Stimulated activated CD8-positive, alpha-beta memory T cell treated with anti-CD3 and anti-CD28 coated beads, Interleukin-12 subunit alpha, Interleukin-12 subunit beta, amount 100 ng/mL, for 24 hours (primary cell): Measurements from ENCODE around the gene SLC12A7.
"Not testable (repeated sequence)": the region's sequence is repeated elsewhere in the genome, so short reads cannot be mapped to it uniquely, and the experiment has no call there.

Source experiments
- DNase-seq: peaks from one replicate; pipeline ENCODE4 v3.0.0-alpha.2; 2020; ENCODE audit errors: extremely low read depth

SLC12A7 gene

DNA sequence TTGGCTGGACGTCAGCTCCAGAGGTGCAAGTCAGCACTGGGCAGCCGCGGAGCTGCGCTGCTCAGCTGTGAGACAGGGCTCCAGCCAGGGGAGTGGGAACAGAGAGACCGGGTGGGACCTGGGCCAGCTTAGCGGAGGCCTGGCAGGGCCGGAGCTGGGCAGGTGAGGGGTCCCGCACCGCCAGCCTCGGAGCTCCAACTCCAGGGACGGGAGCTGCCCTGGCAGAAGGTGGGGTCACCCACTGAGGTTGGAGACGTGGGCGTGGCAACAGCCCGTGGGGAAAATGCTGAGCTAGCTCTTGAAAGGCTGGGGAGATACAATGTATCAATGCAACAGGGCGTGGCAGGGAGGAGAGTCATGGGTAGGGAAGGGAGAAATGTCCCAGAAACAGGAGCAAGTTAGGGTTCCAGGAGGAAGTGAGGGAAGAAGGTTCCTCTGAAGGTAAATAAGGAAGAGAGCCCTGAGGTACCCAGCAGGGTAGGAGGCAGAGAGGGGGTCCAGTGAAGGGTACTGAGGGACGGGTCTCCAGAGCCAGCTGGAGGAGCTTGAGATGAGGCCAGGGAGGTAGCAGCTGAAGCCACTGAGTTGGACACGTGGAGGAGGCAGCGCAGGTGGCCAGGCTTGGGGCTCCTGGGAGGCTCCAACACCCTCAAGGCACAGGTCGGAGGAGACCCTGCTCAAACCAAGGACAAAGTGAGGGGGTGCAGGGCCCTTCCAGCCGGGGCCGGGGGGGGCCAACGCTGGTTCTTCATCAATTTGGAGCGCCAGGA, 104.0 kb downstream of the SLC12A7 start:
- DNase-seq = no peak

DNA sequence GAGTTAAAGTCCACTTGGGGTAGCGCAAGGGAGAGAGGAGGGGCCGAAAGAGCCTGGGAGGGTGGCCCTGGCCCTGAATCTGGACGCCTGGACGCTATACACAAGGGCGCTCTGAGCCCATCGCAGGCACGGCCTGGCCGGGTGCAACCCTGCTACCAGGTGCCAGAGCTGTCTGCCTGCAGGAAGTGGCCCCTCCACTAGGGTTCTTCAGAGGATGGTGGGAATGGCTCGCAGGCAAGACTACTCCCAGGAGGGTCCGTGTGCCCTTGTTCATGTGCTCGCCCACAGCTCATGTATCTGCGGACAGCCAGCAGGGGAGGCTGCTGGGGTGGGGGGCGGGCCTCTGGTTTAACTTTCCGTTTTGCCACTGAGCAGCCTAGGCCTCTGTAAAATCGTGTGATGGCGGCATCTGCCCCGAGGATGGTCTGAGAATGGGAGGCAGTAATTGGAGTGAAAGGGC, 104.6 kb downstream of the SLC12A7 start:
- no peak for DNase-seq

DNA sequence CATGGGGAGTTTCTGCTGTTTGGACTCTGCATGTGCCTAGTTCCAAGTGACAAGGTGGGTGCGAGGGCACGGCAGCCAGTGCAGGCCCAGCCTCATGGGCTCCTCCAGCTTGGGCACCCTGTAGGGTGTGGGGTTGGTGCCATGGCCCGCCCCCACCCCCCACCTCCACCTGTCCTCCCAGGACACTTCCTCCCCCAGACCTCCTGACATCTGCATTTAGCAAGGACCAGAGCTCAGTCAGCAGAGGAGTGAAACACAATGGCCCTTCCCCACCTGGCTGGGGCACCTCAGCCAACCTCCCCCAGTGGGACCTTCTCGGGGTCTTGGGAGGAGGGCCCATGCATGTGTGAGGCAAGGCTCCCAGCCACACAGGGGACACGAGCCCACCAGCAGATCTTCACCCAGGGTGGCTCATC, 105.2 kb downstream of the SLC12A7 start:
- DNase-seq = no peak

DNA sequence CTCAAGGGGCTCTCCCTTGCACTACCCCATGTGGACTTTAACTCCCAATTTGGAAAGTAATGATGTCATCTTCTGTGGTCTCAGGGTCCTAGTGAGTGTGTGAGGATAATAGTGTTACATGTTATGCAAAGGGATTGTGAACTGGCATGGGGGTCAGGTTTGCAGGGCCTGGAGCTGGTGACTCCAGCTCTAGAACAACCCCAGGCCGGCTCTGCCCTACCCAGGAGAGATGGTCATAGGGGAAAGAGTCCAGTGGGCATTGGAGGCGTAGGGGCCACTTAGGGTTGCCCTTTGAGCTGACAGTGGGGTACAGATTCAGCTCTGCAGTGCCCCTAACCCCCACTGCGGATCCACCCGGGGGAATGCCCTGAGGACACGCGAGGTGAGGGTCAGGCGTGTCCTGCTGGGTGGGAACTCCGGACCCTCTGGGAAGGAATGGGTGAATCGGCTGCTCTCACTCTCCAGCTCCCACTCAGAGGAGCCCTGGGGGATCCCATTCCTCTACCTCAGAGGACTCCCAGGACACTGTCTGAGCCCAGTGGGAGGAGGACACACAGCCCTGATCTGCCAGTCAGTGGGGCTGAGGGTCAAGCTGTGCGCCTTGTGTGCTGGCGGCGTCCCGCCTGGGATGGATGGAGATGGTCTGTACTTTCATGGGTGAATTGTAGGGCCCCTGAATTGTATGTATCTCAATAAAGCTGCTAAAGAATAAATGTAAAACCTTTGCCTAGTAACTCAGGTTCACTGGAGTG, 105.8 kb downstream of the SLC12A7 start:
- DNase-seq = no peak

DNA sequence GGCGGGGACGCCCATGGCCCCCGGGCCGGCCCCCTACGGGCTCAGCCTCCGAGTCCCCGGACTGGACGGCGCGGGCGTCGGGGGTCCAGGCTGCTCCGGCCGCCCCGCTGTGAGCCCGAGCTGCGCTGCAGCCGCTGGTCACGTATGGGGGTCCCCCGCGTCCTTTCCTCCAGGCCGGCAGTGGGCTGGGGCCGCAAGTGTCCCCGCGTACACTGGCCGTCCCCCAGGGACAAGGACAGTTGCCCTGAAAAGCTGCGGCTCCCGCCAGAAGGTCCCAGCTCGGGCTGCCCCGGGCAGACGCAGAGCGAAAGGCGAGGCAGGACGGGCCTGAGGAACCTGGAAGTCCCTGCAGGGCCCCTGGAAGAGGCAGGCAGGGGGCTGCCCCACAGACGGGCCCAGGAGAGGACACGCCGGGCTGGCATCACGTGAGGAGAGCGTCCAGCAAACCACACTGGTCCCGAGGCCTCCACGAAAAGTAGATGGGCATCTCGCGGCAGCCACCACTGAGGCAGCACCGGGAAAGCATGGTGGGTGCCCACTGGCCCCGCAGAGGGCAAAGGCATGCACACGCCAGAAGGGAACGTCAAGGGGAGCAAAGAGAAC, 106.5 kb downstream of the SLC12A7 start:
- DNase-seq = no peak

DNA sequence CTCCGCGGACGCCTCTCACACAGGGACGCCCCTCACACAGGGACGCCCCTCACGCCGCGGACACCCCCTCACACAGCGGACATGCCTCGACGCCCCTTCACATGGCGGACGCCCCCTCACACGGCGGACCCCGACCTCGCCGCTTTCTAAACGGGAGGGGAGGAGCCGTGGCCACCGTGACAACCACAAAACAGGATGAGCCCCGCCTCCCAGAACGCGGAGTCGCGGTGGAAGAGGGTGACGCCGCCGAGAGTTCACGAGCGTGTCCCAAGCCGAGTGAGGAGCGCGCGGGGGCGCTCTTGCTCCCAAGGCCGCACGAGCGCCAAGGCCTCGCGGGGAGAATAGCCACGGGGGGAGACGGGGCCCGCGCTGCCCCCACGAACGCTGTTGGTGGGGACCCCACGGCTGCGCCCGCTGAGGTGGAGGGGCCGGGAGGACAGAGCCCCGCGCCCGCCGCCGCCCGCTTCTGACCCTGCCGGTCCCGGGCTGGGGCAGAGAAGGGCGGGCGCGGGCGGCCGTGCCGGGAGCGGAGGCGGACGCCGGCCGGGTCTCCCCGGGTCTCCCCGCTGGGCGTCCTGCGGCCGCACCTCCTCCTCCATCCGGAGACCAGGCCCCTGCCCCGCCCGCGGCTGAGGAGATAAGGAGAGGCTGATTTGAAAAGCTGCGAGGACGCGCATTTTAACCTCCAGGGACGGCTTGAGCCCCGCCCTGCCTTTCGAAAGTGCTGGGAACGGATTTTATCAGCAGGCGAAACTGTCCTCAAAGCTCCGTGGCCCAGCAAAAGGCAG, 107.2 kb downstream of the SLC12A7 start:
- no peak for DNase-seq

DNA sequence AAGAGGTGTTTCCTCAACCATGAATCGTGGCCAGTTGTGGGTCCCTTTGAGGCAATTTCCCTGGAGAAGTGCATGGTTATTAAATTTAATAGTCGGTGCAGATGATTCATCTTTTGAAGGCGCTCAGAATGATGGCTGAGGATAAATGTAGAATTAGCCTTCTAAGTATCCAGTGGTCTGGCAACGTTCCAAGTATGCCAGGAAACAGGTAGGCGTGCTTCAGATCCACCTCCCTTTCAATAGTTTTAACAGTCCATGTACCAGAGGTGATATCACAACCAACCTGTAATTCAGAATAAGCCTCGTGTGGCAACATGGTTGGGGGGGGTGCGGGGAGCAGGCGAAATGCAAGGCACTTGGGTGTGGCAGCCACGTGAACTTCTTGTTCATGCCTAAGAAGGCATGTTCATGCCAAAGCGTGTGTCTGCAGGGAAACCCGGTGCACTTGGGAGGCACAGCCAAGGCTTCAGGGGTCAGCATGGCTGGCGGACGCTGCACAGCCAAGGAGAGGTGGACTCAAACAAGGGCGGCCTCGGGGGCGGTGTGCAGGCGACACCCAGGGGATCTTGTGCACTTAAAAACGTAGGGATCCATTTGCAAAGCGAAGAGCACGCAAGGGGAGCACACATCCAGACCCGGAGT, 108.4 kb downstream of the SLC12A7 start:
- DNase-seq = no peak

DNA sequence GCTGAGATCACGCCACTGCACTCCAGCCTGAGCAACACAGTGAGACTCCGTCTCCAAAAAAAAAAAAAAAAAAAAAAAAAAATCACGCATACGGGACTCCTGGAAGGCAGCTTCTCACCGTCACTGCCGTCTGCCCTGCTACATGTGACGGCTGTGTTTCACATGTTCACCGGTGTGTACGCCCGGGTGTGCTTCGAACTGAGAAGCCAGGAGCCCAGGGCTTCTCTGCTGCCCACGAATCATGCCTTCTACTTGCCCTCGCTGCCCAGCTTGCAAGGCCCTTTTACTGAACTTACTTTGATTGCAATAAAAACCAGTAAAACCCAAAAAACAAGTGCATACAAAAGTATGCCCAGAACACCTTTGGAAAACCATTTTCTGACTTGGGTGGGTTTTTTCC, 109.0 kb downstream of the SLC12A7 start:
- no peak for DNase-seq

DNA sequence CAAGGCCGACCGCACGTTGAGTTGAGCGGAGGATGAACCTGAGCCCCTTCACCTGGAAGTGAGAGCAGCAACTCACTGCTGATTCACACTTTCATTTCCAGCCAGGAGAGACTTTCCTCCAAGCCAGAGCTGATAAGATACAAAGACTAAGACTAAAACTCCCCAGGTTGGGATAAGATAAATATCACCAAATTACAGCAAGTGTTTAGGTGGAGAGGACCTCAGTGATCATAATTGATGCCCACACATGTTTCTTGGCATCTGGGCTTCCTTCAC, 109.7 kb downstream of the SLC12A7 start:
- DNase-seq = no peak

DNA sequence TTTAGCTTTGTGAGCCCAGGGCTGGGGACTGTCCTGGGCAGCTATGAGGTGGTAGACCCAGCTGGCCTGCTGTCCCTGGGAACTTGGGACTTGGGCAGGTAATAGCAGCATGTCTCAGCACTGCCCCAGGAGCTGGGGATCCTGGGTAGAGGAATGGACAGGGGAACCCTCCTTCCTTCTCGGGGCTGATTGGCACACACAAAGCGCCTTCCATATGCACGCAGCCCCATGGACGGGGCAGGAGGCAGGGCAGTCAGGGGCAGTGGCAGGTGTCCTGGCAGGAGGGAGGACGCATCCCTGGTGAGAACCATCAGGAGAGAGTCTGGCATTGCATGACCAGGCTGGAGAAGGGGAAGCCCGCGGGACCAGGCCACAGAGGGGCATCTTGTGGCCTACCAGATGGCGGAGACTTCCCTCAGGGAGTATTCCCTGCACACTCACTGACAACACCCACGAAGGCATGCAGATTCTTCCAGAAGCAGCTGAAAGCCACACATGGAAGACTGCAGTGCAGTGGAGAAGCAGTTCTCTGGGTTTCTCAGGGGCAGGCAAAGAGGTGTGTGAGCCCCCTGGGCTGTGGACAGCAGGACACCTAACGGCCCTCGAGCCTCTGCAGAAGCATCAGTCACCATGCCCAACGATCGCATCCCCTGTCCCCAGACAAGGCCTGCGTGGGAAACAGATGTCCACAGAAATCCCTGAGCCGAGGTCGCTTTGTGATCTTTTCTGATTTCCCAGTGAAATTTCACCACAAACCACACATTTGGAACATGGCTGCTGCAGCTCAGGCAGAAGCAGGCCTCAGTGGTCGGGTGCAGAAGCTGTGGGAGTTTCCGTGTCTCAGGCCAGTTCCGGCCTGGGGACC, 110.2 kb downstream of the SLC12A7 start:
- DNase-seq = no peak

DNA sequence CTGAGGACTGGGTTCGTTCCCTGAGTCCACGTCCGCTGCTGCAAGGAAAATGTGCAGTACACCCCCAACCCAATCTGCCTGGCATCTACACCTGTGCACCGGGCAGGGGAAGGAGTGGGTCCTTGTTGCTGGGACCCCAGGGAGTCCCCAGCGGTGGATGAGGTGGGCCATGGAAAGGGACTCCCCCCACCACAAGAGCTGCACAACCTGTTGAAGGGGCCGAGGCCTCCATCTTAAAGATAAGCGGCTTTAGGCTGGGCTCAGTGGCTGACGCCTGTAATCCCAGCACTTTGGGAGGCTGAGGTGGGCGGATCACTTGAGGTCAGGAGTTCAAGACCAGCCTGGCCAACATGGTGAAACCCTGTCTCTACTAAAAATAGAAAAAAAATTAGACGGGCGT, 111.0 kb downstream of the SLC12A7 start:
- DNase-seq = not testable (repeated sequence)
